ENCODE data around the gene ZSCAN16.

GRCh38 chr6:28139860-28140543, 15.6 kb downstream of the ZSCAN16 start:
- TF ChIP-seq RCOR1 (IDR thresholded peaks at IDR 0.05; ENCODE audit: borderline replicate concordance in 1 of 2, low read depth in 2 of 2, low read length in 2 of 2) (no peak), CREB1 (IDR thresholded peaks at IDR 0.05) (no peak), CREB1 (CRISPR knock-in tag; IDR thresholded peaks at IDR 0.05) (no peak), ZZZ3 (IDR thresholded peaks at IDR 0.05) (no peak), ZNF41 (CRISPR knock-in tag; conservative IDR thresholded peaks at IDR 0.05) (no peak), CHD1 (IDR thresholded peaks at IDR 0.05; ENCODE audit: low read length) (no peak), JUND (IDR thresholded peaks at IDR 0.05; ENCODE audit: borderline replicate concordance, low read depth, low read length) (no peak), JUND (tag; IDR thresholded peaks at IDR 0.05; ENCODE audit: borderline replicate concordance, low read depth, low read length) (no peak), L3MBTL2 (IDR thresholded peaks at IDR 0.05) (no peak), POLR2AphosphoS5 (IDR thresholded peaks at IDR 0.05; ENCODE audit: control insufficient read depth, insufficient read depth, low read depth, low read length) (no peak), SNAPC5 (CRISPR knock-in tag; IDR thresholded peaks at IDR 0.05) (no peak), MAZ (CRISPR knock-in tag; conservative IDR thresholded peaks at IDR 0.05 in 1 of 2, IDR thresholded peaks at IDR 0.05 in 1 of 2) (no peak), TRIM28 (IDR thresholded peaks at IDR 0.05) (no peak)
- TF ChIP-seq, protein P1, sequence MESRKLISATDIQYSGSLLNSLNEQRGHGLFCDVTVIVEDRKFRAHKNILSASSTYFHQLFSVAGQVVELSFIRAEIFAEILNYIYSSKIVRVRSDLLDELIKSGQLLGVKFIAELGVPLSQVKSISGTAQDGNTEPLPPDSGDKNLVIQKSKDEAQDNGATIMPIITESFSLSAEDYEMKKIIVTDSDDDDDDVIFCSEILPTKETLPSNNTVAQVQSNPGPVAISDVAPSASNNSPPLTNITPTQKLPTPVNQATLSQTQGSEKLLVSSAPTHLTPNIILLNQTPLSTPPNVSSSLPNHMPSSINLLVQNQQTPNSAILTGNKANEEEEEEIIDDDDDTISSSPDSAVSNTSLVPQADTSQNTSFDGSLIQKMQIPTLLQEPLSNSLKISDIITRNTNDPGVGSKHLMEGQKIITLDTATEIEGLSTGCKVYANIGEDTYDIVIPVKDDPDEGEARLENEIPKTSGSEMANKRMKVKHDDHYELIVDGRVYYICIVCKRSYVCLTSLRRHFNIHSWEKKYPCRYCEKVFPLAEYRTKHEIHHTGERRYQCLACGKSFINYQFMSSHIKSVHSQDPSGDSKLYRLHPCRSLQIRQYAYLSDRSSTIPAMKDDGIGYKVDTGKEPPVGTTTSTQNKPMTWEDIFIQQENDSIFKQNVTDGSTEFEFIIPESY (CRISPR knock-in tag; IDR thresholded peaks at IDR 0.05) = 0 out of 2 replicates have a peak, but pooled peaks have one; percentile 17
- TF ChIP-seq, protein P2, sequence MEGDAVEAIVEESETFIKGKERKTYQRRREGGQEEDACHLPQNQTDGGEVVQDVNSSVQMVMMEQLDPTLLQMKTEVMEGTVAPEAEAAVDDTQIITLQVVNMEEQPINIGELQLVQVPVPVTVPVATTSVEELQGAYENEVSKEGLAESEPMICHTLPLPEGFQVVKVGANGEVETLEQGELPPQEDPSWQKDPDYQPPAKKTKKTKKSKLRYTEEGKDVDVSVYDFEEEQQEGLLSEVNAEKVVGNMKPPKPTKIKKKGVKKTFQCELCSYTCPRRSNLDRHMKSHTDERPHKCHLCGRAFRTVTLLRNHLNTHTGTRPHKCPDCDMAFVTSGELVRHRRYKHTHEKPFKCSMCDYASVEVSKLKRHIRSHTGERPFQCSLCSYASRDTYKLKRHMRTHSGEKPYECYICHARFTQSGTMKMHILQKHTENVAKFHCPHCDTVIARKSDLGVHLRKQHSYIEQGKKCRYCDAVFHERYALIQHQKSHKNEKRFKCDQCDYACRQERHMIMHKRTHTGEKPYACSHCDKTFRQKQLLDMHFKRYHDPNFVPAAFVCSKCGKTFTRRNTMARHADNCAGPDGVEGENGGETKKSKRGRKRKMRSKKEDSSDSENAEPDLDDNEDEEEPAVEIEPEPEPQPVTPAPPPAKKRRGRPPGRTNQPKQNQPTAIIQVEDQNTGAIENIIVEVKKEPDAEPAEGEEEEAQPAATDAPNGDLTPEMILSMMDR (IDR thresholded peaks at IDR 0.05 in 2 of 3, conservative IDR thresholded peaks at IDR 0.05 in 1 of 3; ENCODE audit: insufficient read depth in 2 of 3, low read depth in 1 of 3, low read length in 3 of 3) = no peak
